Lung (tissue), 12 donors: ENCODE data around the gene CELF2. TPM values are rescaled to one million over a fixed set of nuclear protein-coding genes. Genes with fewer than 3 reads are reported as not detected.
A peak's percentile ranks its signal among the peaks of the same experiment; 100 is the strongest.

ENCODE experiments used
- ATAC-seq: fragments of 200-7000 bp; cut with Tn5 transposase; one replicate; pipeline ENCODE4 v1.9.1; 2020; ENCODE audit warnings: moderate number of reproducible peaks; ENCODE audit not compliant: insufficient read depth, low FRiP score
- DNase-seq, 3 donors: peaks; one replicate each; pipeline ENCODE4 v3.0.0-alpha.2; 2013 to 2017
- H3K27ac ChIP-seq, 2 donors: one replicate each; pipeline ENCODE4 v1.5.1; 2013; ENCODE audit warnings: mild to moderate bottlenecking in 2 of 2, moderate library complexity in 2 of 2, control low read depth in 1 of 2, inconsistent platforms in 1 of 2, low read depth in 1 of 2, low read length in 1 of 2
- H3K27me3 ChIP-seq, 3 donors: one replicate each; pipeline ENCODE4 v1.5.1; 2013; ENCODE audit warnings: low read length in 2 of 3; ENCODE audit not compliant: control insufficient read depth in 3 of 3, insufficient read depth in 3 of 3
- H3K36me3 ChIP-seq, 4 donors: one replicate each; pipeline ENCODE4 v1.5.1; 2013; ENCODE audit warnings: low read length in 4 of 4, mild to moderate bottlenecking in 1 of 4, moderate library complexity in 1 of 4; ENCODE audit not compliant: control insufficient read depth in 4 of 4, insufficient read depth in 4 of 4
- H3K4me1 ChIP-seq, 5 donors: one replicate each; pipeline ENCODE4 v1.5.1; 2013; ENCODE audit warnings: low read length in 5 of 5, mild to moderate bottlenecking in 2 of 5, moderate library complexity in 1 of 5; ENCODE audit not compliant: control insufficient read depth in 5 of 5, insufficient read depth in 5 of 5
- H3K4me3 ChIP-seq: one replicate; pipeline ENCODE4 v1.5.1; 2013; ENCODE audit warnings: mild to moderate bottlenecking, control low read depth, moderate library complexity
- H3K9ac ChIP-seq, 2 donors: one replicate each; pipeline ENCODE4 v1.5.1; 2013; ENCODE audit warnings: low read length in 2 of 2, control low read depth in 1 of 2; ENCODE audit not compliant: insufficient read depth in 1 of 2
- H3K9me3 ChIP-seq, 4 donors: one replicate each; pipeline ENCODE4 v1.5.1; 2013; ENCODE audit warnings: low read length in 3 of 4, mild to moderate bottlenecking in 1 of 4, moderate library complexity in 1 of 4; ENCODE audit not compliant: control insufficient read depth in 4 of 4, insufficient read depth in 3 of 4
- WGBS, 2 donors: extraction: QIAGEN DNeasy Blood & Tissue Kit; methylation state at CpG; one replicate each; pipeline ENCODE4 v1.1.7; 2013; 5-methylcytosine and 5-hydroxymethylcytosine counted together
- polyA plus RNA-seq, 2 donors: library from polyadenylated mRNA; stranded (reverse); fragments of 200-250 nt; gene quantifications; one replicate each; pipeline ENCODE4 v1.2.1, GENCODE V29; 2013
- total RNA-seq, 2 donors: library from RNA; depleted of rRNA in 1 of 2; stranded (reverse); fragments of >200 nt in 1 of 2; gene quantifications; one replicate each; pipeline ENCODE4 v1.2.1, GENCODE V29; 2014 to 2021
- TF ChIP-seq, protein P1 (sequence below): IDR thresholded peaks from 2 replicates; pipeline ENCODE4 v1.5.1; 2012; ENCODE audit warnings: mild to moderate bottlenecking; ENCODE audit errors: control extremely low read depth, extremely low read depth
- donor health status: control.
- donor health status: control.
- donor health status: Bipolar disorder and iron deficiency.
- donor health status: healthy.
- donor health status: DM: yes; HTN: yes; CAD: no.

CELF2 gene
- total and polyA plus RNA-seq, 4 donors, result 13.6 to 115 (median 63.7) TPM

DNA sequence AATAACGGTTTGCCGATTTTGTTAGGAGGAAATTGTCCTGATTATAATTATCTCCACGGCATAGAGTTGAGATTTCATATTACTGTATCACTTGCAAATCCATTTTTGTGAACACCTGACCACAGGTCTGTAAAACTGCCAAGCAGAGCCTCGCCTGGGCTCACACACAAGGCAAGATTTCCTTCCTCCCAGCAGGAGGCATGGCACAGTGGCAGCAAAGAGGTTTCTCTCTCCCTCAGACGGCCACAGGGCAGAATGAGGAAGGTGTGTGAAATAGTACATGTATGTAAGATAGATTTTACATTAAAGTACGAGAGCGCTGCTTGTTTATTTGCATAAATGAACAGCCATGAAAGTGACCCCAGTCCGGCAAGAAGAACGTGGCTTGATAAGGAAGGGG lies 130.1 kb downstream of the CELF2 start:
- 22 to 47% methylated on average over 9 of the region's 9 CpGs for WGBS, 2 donors
- Histone ChIP-seq H3K27ac (peak overlapping the region; percentile 10 to 58), H3K4me3 (no peak overlapping the region), H3K27me3 (no peaks in the 10 kb centered on the region), H3K4me1 (peaks cover 6 to 35% (median 10%) of the 10 kb centered on the region in 5 donors), H3K9ac (peak overlapping the region in 1 of 2 donors; percentile 43), H3K36me3 (no peaks in the 10 kb centered on the region), H3K9me3 (no peaks in the 10 kb centered on the region)
- ATAC-seq (no peak), DNase-seq (no peak)
- TF ChIP-seq, protein P1, sequence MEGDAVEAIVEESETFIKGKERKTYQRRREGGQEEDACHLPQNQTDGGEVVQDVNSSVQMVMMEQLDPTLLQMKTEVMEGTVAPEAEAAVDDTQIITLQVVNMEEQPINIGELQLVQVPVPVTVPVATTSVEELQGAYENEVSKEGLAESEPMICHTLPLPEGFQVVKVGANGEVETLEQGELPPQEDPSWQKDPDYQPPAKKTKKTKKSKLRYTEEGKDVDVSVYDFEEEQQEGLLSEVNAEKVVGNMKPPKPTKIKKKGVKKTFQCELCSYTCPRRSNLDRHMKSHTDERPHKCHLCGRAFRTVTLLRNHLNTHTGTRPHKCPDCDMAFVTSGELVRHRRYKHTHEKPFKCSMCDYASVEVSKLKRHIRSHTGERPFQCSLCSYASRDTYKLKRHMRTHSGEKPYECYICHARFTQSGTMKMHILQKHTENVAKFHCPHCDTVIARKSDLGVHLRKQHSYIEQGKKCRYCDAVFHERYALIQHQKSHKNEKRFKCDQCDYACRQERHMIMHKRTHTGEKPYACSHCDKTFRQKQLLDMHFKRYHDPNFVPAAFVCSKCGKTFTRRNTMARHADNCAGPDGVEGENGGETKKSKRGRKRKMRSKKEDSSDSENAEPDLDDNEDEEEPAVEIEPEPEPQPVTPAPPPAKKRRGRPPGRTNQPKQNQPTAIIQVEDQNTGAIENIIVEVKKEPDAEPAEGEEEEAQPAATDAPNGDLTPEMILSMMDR, result no peak

DNA sequence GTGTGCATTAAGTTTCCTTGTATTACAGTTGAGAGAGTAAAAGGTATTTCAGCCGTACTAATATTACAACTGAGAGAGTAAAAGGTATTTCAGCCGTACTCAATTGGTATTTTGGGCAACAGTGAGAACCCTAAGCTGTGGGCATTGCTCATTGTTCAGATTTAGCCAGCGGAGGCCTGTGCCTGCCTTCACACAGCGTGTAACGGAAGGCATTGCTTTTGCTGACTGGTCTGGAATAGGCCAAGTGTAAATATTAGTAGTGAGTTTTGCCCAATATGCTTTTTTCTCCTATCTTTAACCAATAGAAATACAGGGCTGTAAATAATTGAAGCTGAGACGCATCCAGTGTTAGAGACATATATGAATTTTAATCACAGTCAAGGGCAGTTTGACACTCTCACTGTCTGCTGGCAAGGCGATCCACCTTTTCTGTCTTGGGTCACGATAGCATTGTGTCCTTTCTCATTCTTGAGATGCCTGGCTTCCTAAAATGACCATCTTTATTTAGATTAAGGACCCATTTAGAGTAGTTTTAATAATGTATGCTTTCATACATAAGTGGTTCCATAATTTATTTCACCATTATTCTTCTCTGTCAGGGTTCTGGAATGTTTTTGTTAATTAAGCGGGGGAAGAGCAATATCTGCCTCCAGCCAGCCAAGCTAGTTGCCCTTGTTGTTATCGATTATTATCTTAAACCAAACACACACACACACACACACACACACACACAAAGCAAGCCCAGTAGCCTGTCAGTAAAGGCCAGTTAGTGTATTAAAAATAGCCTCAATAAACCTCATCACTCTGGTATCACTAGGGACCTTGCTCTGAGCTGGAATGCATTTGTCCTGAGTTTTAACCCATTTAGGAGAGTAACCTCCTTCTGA lies 130.7 kb downstream of the CELF2 start:
- no peak for DNase-seq
- H3K27ac ChIP-seq, result peak overlapping the region in 1 of 2 donors; percentile 58

DNA sequence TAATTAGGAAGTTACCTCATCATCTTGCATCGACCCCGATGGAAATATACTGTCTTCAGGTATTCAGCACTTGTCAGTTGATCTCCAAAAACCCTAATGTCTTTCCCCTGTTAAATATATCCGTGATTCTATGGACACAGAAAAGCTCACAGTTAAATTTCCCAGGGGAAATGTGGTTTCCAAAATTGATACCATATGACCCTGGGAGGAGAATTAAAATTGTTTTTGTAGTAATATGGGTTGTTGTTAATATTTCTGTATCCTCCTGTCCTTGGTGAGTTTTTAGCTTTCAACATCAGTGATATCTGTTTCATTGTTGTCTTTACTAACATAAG lies 132.1 kb downstream of the CELF2 start:
- no peak overlapping the region for H3K9ac ChIP-seq
- no peak for ATAC-seq
- no peaks in the 10 kb centered on the region for H3K27me3 ChIP-seq
- H3K4me3 ChIP-seq, result no peak overlapping the region
- DNase-seq, result no peak
- H3K36me3 ChIP-seq, result no peaks in the 10 kb centered on the region
- TF ChIP-seq, protein P1, result no peak
- peaks cover 6 to 37% (median 13%) of the 10 kb centered on the region in 5 donors for H3K4me1 ChIP-seq
- WGBS, 2 donors, result 42 to 51% methylated on average over 3 of the region's 3 CpGs
- no peak overlapping the region for H3K27ac ChIP-seq
- no peaks in the 10 kb centered on the region for H3K9me3 ChIP-seq

More for the DNA sequence above, 130.7 kb downstream of the CELF2 start:
- TF ChIP-seq, protein P1, result no peak
- WGBS, 2 donors, result 77 to 78% methylated on average over 10 of the region's 10 CpGs
- Histone ChIP-seq H3K4me3 (no peak overlapping the region), H3K27me3 (no peaks in the 10 kb centered on the region), H3K9ac (no peak overlapping the region), H3K36me3 (no peaks in the 10 kb centered on the region), H3K4me1 (peaks cover 6 to 38% (median 10%) of the 10 kb centered on the region in 5 donors), H3K9me3 (no peaks in the 10 kb centered on the region)
- ATAC-seq, result no peak
